H1 (cell line): ENCODE measurements around the gene USPL1.

Experiments used
- EP300 ChIP-seq, 2 experiments: IDR thresholded peaks; 1 replicate in 1 of 2; 2 replicates in 1 of 2; pipeline ENCODE4 v1.6.1; 2011 to 2012; ENCODE audit warnings: low read depth in 2 of 2, low read length in 2 of 2, mild to moderate bottlenecking in 2 of 2, borderline replicate concordance in 1 of 2, inconsistent platforms in 1 of 2, moderate library complexity in 1 of 2
- HDAC2 ChIP-seq, 2 experiments: fragments of 300-600 bp in 1 of 2; sonication (generic) in 1 of 2; IDR thresholded peaks; 2 replicates each; pipeline ENCODE4 v1.6.1; 2011 to 2012; ENCODE audit warnings: low read depth in 2 of 2, low read length in 2 of 2, mild to moderate bottlenecking in 2 of 2, moderate library complexity in 2 of 2, borderline replicate concordance in 1 of 2, inconsistent platforms in 1 of 2
- JUND ChIP-seq: IDR thresholded peaks from 2 replicates; pipeline ENCODE4 v1.6.1; 2011; ENCODE audit warnings: mild to moderate bottlenecking, improper control_type of control experiment, low read length
- KDM5A ChIP-seq: fragments of 200-600 bp; IDR thresholded peaks from 2 replicates; pipeline ENCODE4 v1.7.1; 2012; ENCODE audit warnings: mild to moderate bottlenecking, low read length, inconsistent platforms, mixed read lengths
- POLR2AphosphoS5 ChIP-seq: IDR thresholded peaks from 2 replicates; pipeline ENCODE4 v1.6.1; 2011; ENCODE audit warnings: low read depth, low read length
- RAD21 ChIP-seq, 2 experiments: IDR thresholded peaks in 1 of 2; conservative IDR thresholded peaks in 1 of 2; 2 replicates each; pipeline ENCODE4 v1.6.1; 2011; ENCODE audit warnings: low read depth in 2 of 2, low read length in 2 of 2, improper control_type of control experiment in 1 of 2, inconsistent platforms in 1 of 2, mild to moderate bottlenecking in 1 of 2, moderate library complexity in 1 of 2
- RFX5 ChIP-seq: IDR thresholded peaks from 2 replicates; pipeline ENCODE4 v1.6.1; 2011; ENCODE audit warnings: low read depth, low read length, improper control_type of control experiment, borderline replicate concordance
- TF ChIP-seq, protein P1 (sequence below), 3 experiments: IDR thresholded peaks; 1 replicate in 2 of 3; 2 replicates in 1 of 3; pipeline versions ENCODE4 v1.5.1 to v1.6.1; 2011; ENCODE audit warnings: low read length in 3 of 3, mild to moderate bottlenecking in 3 of 3, inconsistent platforms in 2 of 3, low read depth in 1 of 3, moderate library complexity in 1 of 3; ENCODE audit not compliant: insufficient read depth in 1 of 3; ENCODE audit errors: control extremely low read depth in 1 of 3

DNA sequence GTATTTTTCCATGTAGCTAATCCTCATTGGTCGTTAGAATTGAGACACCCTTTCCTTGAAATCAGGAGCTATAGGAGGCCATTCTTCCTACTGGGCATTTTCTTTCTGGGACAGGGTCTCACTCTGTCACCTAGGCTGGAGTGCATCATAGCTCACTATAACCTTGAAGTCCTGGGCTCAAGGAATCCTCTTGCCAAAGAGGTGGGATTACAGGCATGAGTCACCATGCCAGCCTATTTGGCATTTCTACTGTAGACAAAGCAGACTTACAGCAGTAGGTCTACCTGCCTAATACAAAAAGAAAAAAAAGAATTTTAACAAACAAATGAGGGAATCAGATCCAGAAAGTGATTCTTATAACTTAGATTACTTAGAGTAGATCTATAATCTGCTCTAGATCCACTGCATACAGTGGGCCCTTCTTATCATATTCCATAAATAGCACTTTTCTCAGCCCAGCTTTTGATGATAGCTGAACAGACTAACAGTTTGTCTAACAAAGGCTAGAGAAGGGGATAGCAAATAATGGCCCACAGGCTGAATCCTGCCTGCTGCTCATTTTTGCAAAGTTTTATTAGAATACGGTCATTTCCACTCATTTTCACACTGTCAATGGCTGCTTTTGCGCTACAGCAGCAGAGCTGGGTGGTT, 36.7 kb upstream of the USPL1 start:
- TF ChIP-seq, protein P1, sequence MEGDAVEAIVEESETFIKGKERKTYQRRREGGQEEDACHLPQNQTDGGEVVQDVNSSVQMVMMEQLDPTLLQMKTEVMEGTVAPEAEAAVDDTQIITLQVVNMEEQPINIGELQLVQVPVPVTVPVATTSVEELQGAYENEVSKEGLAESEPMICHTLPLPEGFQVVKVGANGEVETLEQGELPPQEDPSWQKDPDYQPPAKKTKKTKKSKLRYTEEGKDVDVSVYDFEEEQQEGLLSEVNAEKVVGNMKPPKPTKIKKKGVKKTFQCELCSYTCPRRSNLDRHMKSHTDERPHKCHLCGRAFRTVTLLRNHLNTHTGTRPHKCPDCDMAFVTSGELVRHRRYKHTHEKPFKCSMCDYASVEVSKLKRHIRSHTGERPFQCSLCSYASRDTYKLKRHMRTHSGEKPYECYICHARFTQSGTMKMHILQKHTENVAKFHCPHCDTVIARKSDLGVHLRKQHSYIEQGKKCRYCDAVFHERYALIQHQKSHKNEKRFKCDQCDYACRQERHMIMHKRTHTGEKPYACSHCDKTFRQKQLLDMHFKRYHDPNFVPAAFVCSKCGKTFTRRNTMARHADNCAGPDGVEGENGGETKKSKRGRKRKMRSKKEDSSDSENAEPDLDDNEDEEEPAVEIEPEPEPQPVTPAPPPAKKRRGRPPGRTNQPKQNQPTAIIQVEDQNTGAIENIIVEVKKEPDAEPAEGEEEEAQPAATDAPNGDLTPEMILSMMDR (IDR thresholded peaks at IDR 0.05; ENCODE audit: control extremely low read depth in 1 of 3, insufficient read depth in 1 of 3, low read depth in 1 of 3, low read length in 3 of 3): no peak
- TF ChIP-seq POLR2AphosphoS5 (no peak), RAD21 (IDR thresholded peaks at IDR 0.05 in 1 of 2, conservative IDR thresholded peaks at IDR 0.05 in 1 of 2; ENCODE audit: low read depth in 2 of 2, low read length in 2 of 2) (no peak), RFX5 (no peak), KDM5A (no peak), HDAC2 (IDR thresholded peaks at IDR 0.05; ENCODE audit: borderline replicate concordance in 1 of 2, low read depth in 2 of 2, low read length in 2 of 2) (no peak), EP300 (IDR thresholded peaks at IDR 0.05; ENCODE audit: borderline replicate concordance in 1 of 2, low read depth in 2 of 2, low read length in 2 of 2) (no peak), JUND (0 out of 2 replicates have a peak, but pooled peaks have one; percentile 24)
